ENCODE data around the gene RNF7. TPM values are rescaled to one million over a fixed set of nuclear protein-coding genes. Genes with fewer than 3 reads are reported as not detected.
A peak's percentile ranks its signal among the peaks of the same experiment; 100 is the strongest.

The RNF7 gene
- total and polyA plus RNA-seq, 2 of the 4 experiments (the other 2 are of a cell fraction), result 98.7 to 149 TPM

DNA sequence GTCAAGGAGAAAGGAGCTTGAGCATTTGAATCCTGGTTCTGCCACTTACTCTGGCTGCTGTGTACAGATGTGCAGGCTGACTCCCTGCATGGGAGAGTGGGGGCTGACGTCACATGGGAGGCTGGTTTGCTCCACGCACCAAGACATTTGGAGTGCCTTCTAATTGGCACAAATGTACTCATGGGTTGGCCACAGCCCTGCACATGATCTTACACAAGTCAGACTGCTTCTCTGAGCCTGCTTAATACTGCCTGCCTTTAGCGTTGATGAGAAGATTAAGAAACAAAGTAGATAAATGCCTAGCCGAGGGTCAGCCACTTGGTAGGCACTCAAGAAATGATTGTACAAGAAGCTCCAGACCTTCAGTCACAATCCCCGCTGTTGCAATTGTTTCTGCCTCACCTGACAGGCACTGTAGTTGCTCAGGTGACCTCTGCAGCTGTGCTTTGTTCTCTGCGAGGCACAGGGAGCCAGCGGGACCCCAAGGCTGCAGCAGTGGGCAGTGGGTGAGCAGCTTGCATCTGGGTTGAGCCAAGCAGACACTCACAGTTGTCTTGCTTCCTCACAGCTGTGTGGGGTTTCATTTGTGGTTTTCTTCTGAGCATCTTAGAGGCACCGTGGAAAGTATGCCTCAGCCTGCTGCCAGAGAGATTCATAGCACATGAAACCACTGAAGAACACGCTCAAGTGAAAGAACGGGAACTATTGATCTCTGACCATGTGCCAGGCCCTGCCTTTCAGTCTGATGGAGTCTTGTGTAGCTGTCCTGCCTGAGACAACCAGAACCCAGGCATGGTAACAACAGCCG lies 58.2 kb downstream of the RNF7 start:
- no peak overlapping the region for H3K4me2 ChIP-seq (ENCODE audit: low read depth, low read length)
- H3K9me3 ChIP-seq (ENCODE audit: control insufficient read depth, insufficient read depth, low read length), result no peaks in the 10 kb centered on the region; the same call in 1 of the 2 replicates
- peaks cover 7% of the 10 kb centered on the region for H3K4me1 ChIP-seq (ENCODE audit: control insufficient read depth, insufficient read depth, low read length)
- no peak overlapping the region for H2BK15ac ChIP-seq (ENCODE audit: low read depth, low read length)
- in situ Hi-C loops (cut with MboI; ENCODE audit: low sequenced_read_pairs) (no loop called here), dilution Hi-C loops (cut with HindIII; ENCODE audit: low sequenced_read_pairs, unreplicated experiment) (no loop called here), intact Hi-C loops (cut with micrococcal nuclease) (no loop called here)
- no peak overlapping the region for H3K9ac ChIP-seq (ENCODE audit: low read depth, low read length)
- WGBS, 2 experiments (ENCODE audit: extremely low coverage in 2 of 2, insufficient read length in 1 of 2), result 85% methylated on average over 4 of the region's 11 CpGs; no CpG with 5 or more reads in 1 of the 2 experiments
- peak overlapping the region; percentile 92 for H2AFZ ChIP-seq (replicated peaks; ENCODE audit: low read length, poor library complexity)
- no peak overlapping the region for H4K5ac ChIP-seq (ENCODE audit: low read depth, low read length)
- H3K36me3 ChIP-seq (ENCODE audit: control insufficient read depth, insufficient read depth, low read length), result no peaks in the 10 kb centered on the region
- H2BK20ac ChIP-seq (ENCODE audit: low read depth, low read length), result no peak overlapping the region
- H3K27ac ChIP-seq (ENCODE audit: insufficient read depth, low read length), result no peak overlapping the region
- no peaks in the 10 kb centered on the region for H3K79me1 ChIP-seq (ENCODE audit: low read depth in 1 of 2, low read length in 2 of 2)
- no peaks in the 10 kb centered on the region for H3K9me1 ChIP-seq (ENCODE audit: insufficient read depth, low read length)
- no peak overlapping the region for H3K23ac ChIP-seq (ENCODE audit: low read depth, low read length)
- no peaks in the 10 kb centered on the region for H4K20me1 ChIP-seq (ENCODE audit: insufficient read depth, low read length)
- DNase-seq, result no peak
- BruUV-seq (replicated peaks), result no TSS peak
- H2BK120ac ChIP-seq (ENCODE audit: low read depth, low read length), result no peak overlapping the region
- ChIA-PET CTCF (no interaction called here), POLR2A (ENCODE audit: unreplicated experiment) (no interaction called here)
- H3K18ac ChIP-seq (ENCODE audit: low read depth, low read length), result no peak overlapping the region
- H4K8ac ChIP-seq (ENCODE audit: low read depth in 2 of 2, low read length in 2 of 2), result no peak overlapping the region; a peak in 1 of 4 replicates
- no peak overlapping the region for H2AK9ac ChIP-seq (replicated peaks; ENCODE audit: low read depth, low read length, poor library complexity)
- no peak overlapping the region for H3K4me3 ChIP-seq (ENCODE audit: insufficient read depth, low read depth, low read length)
- no peak for TF ChIP-seq NFE2L2 (IDR thresholded peaks at IDR 0.05; ENCODE audit: low read depth, low read length)
- no peak for TF ChIP-seq BHLHE40 (IDR thresholded peaks at IDR 0.05; ENCODE audit: low read depth, low read length)
- no peak for TF ChIP-seq RCOR1 (IDR thresholded peaks at IDR 0.05; ENCODE audit: insufficient replicate concordance, low read length)
- no peak for TF ChIP-seq RFX5 (IDR thresholded peaks at IDR 0.05; ENCODE audit: low read depth, low read length)
- TF ChIP-seq, protein P1, sequence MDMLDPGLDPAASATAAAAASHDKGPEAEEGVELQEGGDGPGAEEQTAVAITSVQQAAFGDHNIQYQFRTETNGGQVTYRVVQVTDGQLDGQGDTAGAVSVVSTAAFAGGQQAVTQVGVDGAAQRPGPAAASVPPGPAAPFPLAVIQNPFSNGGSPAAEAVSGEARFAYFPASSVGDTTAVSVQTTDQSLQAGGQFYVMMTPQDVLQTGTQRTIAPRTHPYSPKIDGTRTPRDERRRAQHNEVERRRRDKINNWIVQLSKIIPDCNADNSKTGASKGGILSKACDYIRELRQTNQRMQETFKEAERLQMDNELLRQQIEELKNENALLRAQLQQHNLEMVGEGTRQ (IDR thresholded peaks at IDR 0.05; ENCODE audit: low read depth, low read length), result no peak
- 0 out of 2 replicates have a peak, but pooled peaks have one; percentile 21 for TF ChIP-seq CEBPB (IDR thresholded peaks at IDR 0.05; ENCODE audit: low read depth, low read length)
- TF ChIP-seq POLR2A (IDR thresholded peaks at IDR 0.05; ENCODE audit: low read depth, low read length), result no peak
- H2AK5ac ChIP-seq (ENCODE audit: low read depth, low read length), result no peak overlapping the region
- no peak overlapping the region for H3K4ac ChIP-seq (ENCODE audit: low read depth, low read length)
- no peak overlapping the region for H2BK5ac ChIP-seq (ENCODE audit: low read depth, low read length, poor library complexity, severe bottlenecking)
- no peak for ATAC-seq (ENCODE audit: low read depth)
- H3K27me3 ChIP-seq (ENCODE audit: control insufficient read depth, insufficient read depth, low read length), result 0 out of 2 replicates have a peak, but pooled peaks cover 1% of the 10 kb centered on the region
- no peak overlapping the region for H3K56ac ChIP-seq (ENCODE audit: extremely low read depth, insufficient read depth, low read length)
- H3K14ac ChIP-seq (replicated peaks; ENCODE audit: low read depth, low read length), result no peak overlapping the region
- H4K91ac ChIP-seq (ENCODE audit: insufficient read depth, low read depth, low read length), result no peak overlapping the region

Small RNA genes lying within 50 kb of the gene (microRNA-seq; reads per million reads assigned to microRNA genes)
- not detected for gene AC112771.1 (ENCODE audit: insufficient read depth, insufficient read length)

Small RNA genes lying within 50 kb of the gene (small RNA-seq; reads per million reads assigned to genes)
- 0 reads per million in 5 experiments for gene AC112771.1

Other genes starting within 250 kb of the RNF7 start
- not detected in 2 replicates for gene GRK7, start 25.1 kb downstream of the RNF7 start, total RNA-seq (2012; rRNA removed)
- not detected in 2 replicates for gene GRK7, start 25.1 kb downstream of the RNF7 start, polyA plus RNA-seq (2012; rRNA removed)
- gene ATP1B3, start 138.3 kb downstream of the RNF7 start, total RNA-seq (2012; rRNA removed), result 64.3 and 111 TPM in 2 replicates
- gene ATP1B3, start 138.3 kb downstream of the RNF7 start, polyA plus RNA-seq (2012; rRNA removed), result 98.2 and 126 TPM in 2 replicates

All from IMR-90 (cell line).